ENCODE measurements around the gene TENM4.

DNA sequence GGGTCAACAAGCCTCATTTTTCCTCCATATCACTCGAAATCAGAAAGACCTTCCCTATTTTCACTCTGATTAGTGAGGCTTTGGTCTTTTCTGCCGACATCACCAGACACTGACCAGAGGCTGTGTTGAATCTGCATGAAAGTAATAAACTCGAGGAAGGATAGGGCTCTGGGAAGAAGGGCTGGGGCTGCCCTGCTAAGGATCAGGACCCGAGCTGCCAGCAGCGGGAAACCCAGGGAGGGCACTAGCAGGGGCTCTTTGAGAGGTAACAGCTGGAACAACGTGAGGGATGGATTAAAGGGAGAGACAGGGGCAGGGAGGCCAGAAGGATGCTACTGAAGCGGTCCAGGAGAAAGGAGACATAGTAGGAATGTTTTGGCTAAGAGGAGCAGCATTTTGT is 488.7 kb downstream of the TENM4 start:
- TF ChIP-seq, protein P1, sequence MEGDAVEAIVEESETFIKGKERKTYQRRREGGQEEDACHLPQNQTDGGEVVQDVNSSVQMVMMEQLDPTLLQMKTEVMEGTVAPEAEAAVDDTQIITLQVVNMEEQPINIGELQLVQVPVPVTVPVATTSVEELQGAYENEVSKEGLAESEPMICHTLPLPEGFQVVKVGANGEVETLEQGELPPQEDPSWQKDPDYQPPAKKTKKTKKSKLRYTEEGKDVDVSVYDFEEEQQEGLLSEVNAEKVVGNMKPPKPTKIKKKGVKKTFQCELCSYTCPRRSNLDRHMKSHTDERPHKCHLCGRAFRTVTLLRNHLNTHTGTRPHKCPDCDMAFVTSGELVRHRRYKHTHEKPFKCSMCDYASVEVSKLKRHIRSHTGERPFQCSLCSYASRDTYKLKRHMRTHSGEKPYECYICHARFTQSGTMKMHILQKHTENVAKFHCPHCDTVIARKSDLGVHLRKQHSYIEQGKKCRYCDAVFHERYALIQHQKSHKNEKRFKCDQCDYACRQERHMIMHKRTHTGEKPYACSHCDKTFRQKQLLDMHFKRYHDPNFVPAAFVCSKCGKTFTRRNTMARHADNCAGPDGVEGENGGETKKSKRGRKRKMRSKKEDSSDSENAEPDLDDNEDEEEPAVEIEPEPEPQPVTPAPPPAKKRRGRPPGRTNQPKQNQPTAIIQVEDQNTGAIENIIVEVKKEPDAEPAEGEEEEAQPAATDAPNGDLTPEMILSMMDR (IDR thresholded peaks at IDR 0.05): no peak
- TF ChIP-seq POLR2AphosphoS5 (IDR thresholded peaks at IDR 0.05; ENCODE audit: low read depth, low read length) (no peak), TCF7L2 (IDR thresholded peaks at IDR 0.05; ENCODE audit: low read depth, low read length) (no peak)
